Activated CD8-positive, alpha-beta memory T cell treated with anti-CD3 and anti-CD28 coated beads, Interleukin-2, amount 10 ng/mL, durations not matched to agents 7 days and 5 days (primary cell): ENCODE data around the gene PBRM1. TPM values are rescaled to one million over a fixed set of nuclear protein-coding genes. Genes with fewer than 3 reads are reported as not detected.

ENCODE experiments used
- ATAC-seq: fragments of 150-1000 bp; cut with Tn5 transposase; one replicate; pipeline ENCODE4 v1.10.0; 2021; ENCODE audit warnings: moderate library complexity
- CTCF ChIA-PET: fragments of 350-600 bp; sonication (Branson Sonifier 250); formaldehyde crosslinking; loops from one replicate; lab custom pipeline; 2021; ENCODE audit warnings: antibody characterized with exemption; lab: Charles Lee
- DNase-seq: peaks from one replicate; pipeline ENCODE4 v3.0.0-alpha.2; 2020
- H3K27ac Mint-ChIP-seq: one replicate; pipeline ENCODE4 v1.8.0; 2021; ENCODE audit warnings: mild to moderate bottlenecking, mixed read lengths
- H3K27me3 Mint-ChIP-seq: one replicate; pipeline ENCODE4 v1.8.0; 2021; ENCODE audit warnings: mixed read lengths
- H3K36me3 Mint-ChIP-seq: one replicate; pipeline ENCODE4 v1.8.0; 2021; ENCODE audit warnings: mild to moderate bottlenecking, mixed read lengths
- H3K4me1 Mint-ChIP-seq: one replicate; pipeline ENCODE4 v1.8.0; 2021; ENCODE audit warnings: mixed read lengths
- H3K4me3 Mint-ChIP-seq: one replicate; pipeline ENCODE4 v1.8.0; 2021; ENCODE audit warnings: mild to moderate bottlenecking, moderate library complexity, mixed read lengths
- H3K9me3 Mint-ChIP-seq: one replicate; pipeline ENCODE4 v1.8.0; 2022; ENCODE audit warnings: low read depth, mixed read lengths
- total RNA-seq, 2 experiments: library from RNA; stranded (reverse); gene quantifications; one replicate each; pipeline ENCODE4 v1.2.3, GENCODE V29; 2021

The PBRM1 gene
- total RNA-seq, 2 experiments from 2014 or later, result 69.7 to 73.3 TPM

DNA sequence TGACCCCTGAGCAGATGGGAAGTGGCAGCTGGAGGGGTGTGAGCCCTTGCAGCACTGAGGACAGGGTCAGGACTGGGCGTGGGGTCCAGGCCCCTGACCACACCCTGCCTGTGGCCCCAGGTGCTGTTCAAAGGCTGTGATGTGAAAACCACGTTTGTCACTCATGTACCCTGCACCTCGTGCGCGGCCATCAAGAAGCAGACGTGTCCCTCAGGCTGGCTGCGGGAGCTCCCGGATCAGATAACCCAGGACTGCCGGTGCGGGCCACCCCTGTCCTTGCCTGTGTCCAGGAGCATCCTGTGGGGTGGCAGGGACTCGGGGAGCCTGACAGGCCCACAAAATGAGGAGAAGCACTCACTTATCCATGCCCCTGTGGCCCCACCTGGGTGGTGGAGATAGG lies 184.7 kb downstream of the PBRM1 start:
- H3K27me3 Mint-ChIP-seq, result no peaks in the 10 kb centered on the region
- no peak overlapping the region for H3K27ac Mint-ChIP-seq
- no peaks in the 10 kb centered on the region for H3K9me3 Mint-ChIP-seq
- no peaks in the 10 kb centered on the region for H3K36me3 Mint-ChIP-seq
- H3K4me3 Mint-ChIP-seq, result no peak overlapping the region
- ATAC-seq (no peak), DNase-seq (no peak)
- CTCF ChIA-PET, result no interaction called here
- H3K4me1 Mint-ChIP-seq, result peaks cover 2% of the 10 kb centered on the region

DNA sequence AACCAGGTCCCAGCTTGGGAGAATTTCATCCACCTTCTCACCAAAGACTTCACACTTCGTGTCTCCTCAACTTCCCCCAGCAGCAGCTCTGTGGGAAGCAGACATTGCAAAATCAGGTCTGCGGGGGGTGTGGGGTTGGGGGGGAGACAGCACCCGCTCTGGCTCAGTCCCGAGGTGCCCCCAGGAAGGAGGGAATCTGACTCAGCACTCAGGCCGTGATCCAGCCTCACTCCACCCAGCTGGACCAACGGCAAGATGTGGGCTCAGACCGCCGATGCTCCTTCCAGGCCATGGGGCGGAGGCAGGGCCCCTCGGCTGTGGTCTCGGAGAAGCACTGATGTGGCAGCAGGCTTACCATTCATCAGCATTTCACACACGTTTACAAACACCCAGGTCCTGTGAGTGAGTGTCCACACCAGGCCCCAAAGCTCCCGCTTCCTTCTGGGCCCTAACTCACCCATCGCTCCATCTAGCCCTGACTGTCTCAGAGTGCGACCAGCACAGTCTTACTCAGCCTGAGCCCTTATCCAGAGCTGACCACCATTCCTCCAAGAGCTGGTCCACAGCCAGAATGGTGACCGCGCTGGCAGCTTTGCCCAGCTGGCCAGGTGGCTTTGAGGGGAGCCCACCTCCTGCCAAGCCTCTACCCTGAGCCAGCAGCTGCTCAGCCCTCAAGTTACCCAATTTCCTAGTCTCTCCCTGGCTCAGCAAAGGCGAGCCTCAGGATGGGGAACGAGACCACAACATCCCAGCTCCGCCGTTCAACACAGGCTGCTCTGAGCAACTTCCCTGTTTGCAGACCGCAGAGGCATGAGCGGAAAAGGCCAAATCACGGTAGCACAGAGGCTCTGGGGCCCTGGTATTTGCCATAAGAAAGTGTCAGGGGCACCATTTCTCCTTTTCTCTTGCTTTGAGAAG lies 187.3 kb downstream of the PBRM1 start:
- no peak overlapping the region for H3K27ac Mint-ChIP-seq
- H3K4me3 Mint-ChIP-seq, result no peak overlapping the region
- no peaks in the 10 kb centered on the region for H3K27me3 Mint-ChIP-seq
- H3K9me3 Mint-ChIP-seq, result no peaks in the 10 kb centered on the region
- ATAC-seq (no peak), DNase-seq (no peak)
- CTCF ChIA-PET, result interaction anchor here (2.6 kb wide), 1 partner anchor 51 kb away, joined by 7 read pairs; no protein-coding TSS in a partner anchor
- H3K36me3 Mint-ChIP-seq, result no peaks in the 10 kb centered on the region
- H3K4me1 Mint-ChIP-seq, result peaks cover 2% of the 10 kb centered on the region

DNA sequence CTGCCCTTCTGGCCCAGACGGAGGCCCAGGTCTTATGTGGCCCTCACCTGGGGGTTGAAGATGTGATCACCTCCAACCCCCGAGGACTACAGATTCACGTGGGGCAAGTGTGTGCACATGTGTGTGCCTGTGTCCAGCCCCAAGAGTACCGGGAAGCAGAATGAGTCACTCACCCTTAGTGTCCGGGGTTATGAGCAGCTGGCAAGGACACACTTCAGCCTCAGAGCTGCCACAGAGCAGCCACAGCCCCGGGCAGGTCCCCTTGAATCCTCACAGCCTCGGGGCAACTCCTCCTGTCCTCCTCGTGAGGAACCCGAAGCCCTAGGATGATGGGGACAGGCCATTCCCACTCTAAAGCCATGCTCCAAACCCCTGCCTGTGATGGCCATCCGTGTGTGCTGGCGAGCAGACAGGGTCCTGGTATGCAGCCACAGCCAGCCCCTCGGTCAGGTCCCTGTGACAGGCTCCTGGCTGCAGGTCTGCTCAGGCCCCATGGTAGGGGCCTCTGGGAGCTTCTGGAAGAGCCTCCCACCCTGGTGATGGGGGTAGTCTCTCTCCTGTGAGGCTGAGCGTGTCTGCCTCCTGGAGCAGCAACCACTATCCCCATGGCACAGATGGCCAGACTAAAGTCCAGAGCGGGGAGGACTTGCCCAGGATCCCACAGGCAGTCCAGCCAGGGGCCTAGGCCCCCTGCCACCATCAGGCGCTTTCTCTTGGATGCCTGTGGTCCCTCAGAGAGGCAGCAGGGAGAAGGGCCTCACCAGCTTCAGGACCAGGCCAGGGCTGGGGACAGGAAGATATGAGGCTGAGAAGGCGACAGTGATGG lies 189.7 kb downstream of the PBRM1 start:
- H3K27ac Mint-ChIP-seq, result no peak overlapping the region
- H3K36me3 Mint-ChIP-seq, result peaks cover 4% of the 10 kb centered on the region
- CTCF ChIA-PET, result interaction anchor here (1.1 kb wide), 1 partner anchor 51 kb away, joined by 3 read pairs; the partner anchor contains the start of gene SEMA3G
- no peak for DNase-seq
- ATAC-seq, result no peak
- H3K4me1 Mint-ChIP-seq, result peaks cover 2% of the 10 kb centered on the region
- no peaks in the 10 kb centered on the region for H3K9me3 Mint-ChIP-seq
- no peaks in the 10 kb centered on the region for H3K27me3 Mint-ChIP-seq
- H3K4me3 Mint-ChIP-seq, result no peak overlapping the region

Other genes with a start within 250 kb of the PBRM1 start
- under 1 TPM; 0.28 to 0.38 TPM for gene SEMA3G, start 240.8 kb downstream of the PBRM1 start, total RNA-seq
- 1 to 10 TPM; 1.4 to 2.6 TPM for gene TNNC1, start 231.9 kb downstream of the PBRM1 start, total RNA-seq
- gene NISCH, start 230.3 kb downstream of the PBRM1 start, total RNA-seq, result 10 to 100 TPM; 72.9 to 84.1 TPM
- gene STAB1, start 190.6 kb downstream of the PBRM1 start, total RNA-seq, result not detected
- 10 to 100 TPM; 38.7 to 54.5 TPM for gene NT5DC2, start 152.1 kb downstream of the PBRM1 start, total RNA-seq
- gene UQCC5, start 149.3 kb downstream of the PBRM1 start, total RNA-seq, result 10 to 100 TPM; 12.9 to 15.5 TPM
- gene GNL3, start 119 bp upstream of the PBRM1 start, total RNA-seq, result 100 to 1,000 TPM in 1 of 2 experiments, 10 to 100 TPM in 1; 86.8 to 116 TPM
- gene GLT8D1, start 19.9 kb upstream of the PBRM1 start, total RNA-seq, result 10 to 100 TPM; 37.0 to 46.3 TPM
- 100 to 1,000 TPM in 1 of 2 experiments, 10 to 100 TPM in 1; 87.3 to 106 TPM for gene SPCS1, start 20.2 kb upstream of the PBRM1 start, total RNA-seq
- 10 to 100 TPM; 26.7 to 27.9 TPM for gene NEK4, start 85.0 kb upstream of the PBRM1 start, total RNA-seq
- gene ITIH1, start 91.7 kb upstream of the PBRM1 start, total RNA-seq, result not detected
- gene ITIH3, start 108.9 kb upstream of the PBRM1 start, total RNA-seq, result not detected
- gene ITIH4, start 144.8 kb upstream of the PBRM1 start, total RNA-seq, result 10 to 100 TPM; 18.0 to 24.9 TPM
- gene MUSTN1, start 149.1 kb upstream of the PBRM1 start, total RNA-seq, result 1 to 10 TPM in 1 of 2 experiments, under 1 TPM in 1; 0.40 to 3.0 TPM
- gene STIMATE, start 211.6 kb upstream of the PBRM1 start, total RNA-seq, result 10 to 100 TPM; 43.3 to 47.8 TPM